ENCODE measurements around the gene PLK3.

PLK3 gene

GRCh38 chr1:44849575-44850132 is 49.5 kb downstream of the PLK3 start:
- no peak for DNase-seq

- no peak for DNase-seq
Observed at GRCh38 chr1:44851308-44851707, 51.1 kb downstream of the PLK3 start.

- DNase-seq: no peak
Observed at GRCh38 chr1:44853201-44853600, 53.0 kb downstream of the PLK3 start.

GRCh38 chr1:44854970-44855369 is 54.8 kb downstream of the PLK3 start:
- no peak for DNase-seq
